Keratinocyte (primary cell): ENCODE measurements around the gene TSSC4. TPM values are rescaled to one million over a fixed set of nuclear protein-coding genes. Genes with fewer than 3 reads are reported as not detected.

ENCODE experiments used
- DNase-seq: peaks from one replicate; pipeline ENCODE4 v3.0.0-alpha.2; 2011; ENCODE audit warnings: low read depth, missing footprints, low spot score
- FAIRE-seq: peaks from 2 replicates; lab custom pipeline; 2011; peaks lifted over from hg19 to GRCh38; lab: Jason Lieb, UNC
- H2AFZ ChIP-seq: 2 replicates; pipeline ENCODE4 v1.6.0; 2012; ENCODE audit warnings: low read length, control low read depth, inconsistent platforms; ENCODE audit not compliant: control insufficient read depth
- H3K27ac ChIP-seq: 2 replicates; pipeline ENCODE4 v1.5.1; 2011; ENCODE audit warnings: low read length; ENCODE audit not compliant: control insufficient read depth, insufficient read depth
- H3K27me3 ChIP-seq: 3 replicates; pipeline ENCODE4 v1.6.0; 2011; ENCODE audit warnings: low read length; ENCODE audit not compliant: control insufficient read depth, insufficient read depth; ENCODE audit errors: extremely low read depth
- H3K36me3 ChIP-seq, 2 experiments: 2 replicates in 1 of 2; 3 replicates in 1 of 2; pipeline ENCODE4 v1.5.1; 2011; ENCODE audit warnings: low read length in 2 of 2, mild to moderate bottlenecking in 1 of 2; ENCODE audit not compliant: control insufficient read depth in 2 of 2, insufficient read depth in 2 of 2; ENCODE audit errors: extremely low read depth in 1 of 2
- H3K4me1 ChIP-seq: 3 replicates; pipeline ENCODE4 v1.5.1; 2011; ENCODE audit warnings: low read length; ENCODE audit not compliant: control insufficient read depth, insufficient read depth; ENCODE audit errors: extremely low read depth
- H3K4me2 ChIP-seq: 3 replicates; pipeline ENCODE4 v1.6.0; 2011; ENCODE audit warnings: low read depth, low read length; ENCODE audit not compliant: control insufficient read depth, insufficient read depth; ENCODE audit errors: extremely low read depth
- H3K4me3 ChIP-seq, 3 experiments: fragments of 200-600 bp in 1 of 3; sonication (generic) in 1 of 3; 2 replicates in 2 of 3; 3 replicates in 1 of 3; pipeline ENCODE4 v1.5.1; 2011 to 2016; ENCODE audit warnings: low read length in 3 of 3, mild to moderate bottlenecking in 3 of 3, control low read depth in 2 of 3, inconsistent platforms in 1 of 3, low read depth in 1 of 3, mixed read lengths in 1 of 3, mixed run types in 1 of 3, moderate library complexity in 1 of 3; ENCODE audit not compliant: control insufficient read depth in 2 of 3, insufficient read depth in 2 of 3; ENCODE audit errors: extremely low read depth in 1 of 3
- H3K79me2 ChIP-seq: 2 replicates; pipeline ENCODE4 v1.6.0; 2012; ENCODE audit warnings: low read length; ENCODE audit not compliant: control insufficient read depth, insufficient read depth
- H3K9ac ChIP-seq: 3 replicates; pipeline ENCODE4 v1.6.0; 2011; ENCODE audit warnings: low read length; ENCODE audit not compliant: control insufficient read depth, insufficient read depth; ENCODE audit errors: extremely low read depth
- H3K9me1 ChIP-seq: 3 replicates; pipeline ENCODE4 v1.6.0; 2011; ENCODE audit warnings: low read length; ENCODE audit not compliant: control insufficient read depth, insufficient read depth; ENCODE audit errors: extremely low read depth
- H3K9me3 ChIP-seq: 2 replicates; pipeline ENCODE4 v1.5.1; 2012; ENCODE audit warnings: low read depth, low read length; ENCODE audit not compliant: control insufficient read depth
- H4K20me1 ChIP-seq: 3 replicates; pipeline ENCODE4 v1.6.0; 2011; ENCODE audit warnings: low read length; ENCODE audit not compliant: control insufficient read depth, insufficient read depth; ENCODE audit errors: extremely low read depth
- EZH2 ChIP-seq: IDR thresholded peaks from one replicate; pipeline ENCODE4 v1.6.1; 2012; ENCODE audit warnings: inconsistent platforms, mild to moderate bottlenecking, low read length, moderate library complexity
- dilution Hi-C: fragments of 300-500 bp; cut with MboI; formaldehyde crosslinking; loops from one replicate; pipeline ENCODE4 v1.7.0; 2020; ENCODE audit warnings: low sequenced_read_pairs; ENCODE audit not compliant: extremely low pct_ligation_motif_present
- polyA plus RNA-seq, 5 experiments: library from polyadenylated mRNA; depleted of rRNA in 3 of 5; stranded (reverse) in 3 of 5; stranded (forward) in 1 of 5; unstranded in 1 of 5; fragments of >200 nt; gene quantifications; 1 replicate in 1 of 5; 2 replicates in 3 of 5; 3 replicates in 1 of 5; pipeline versions ENCODE4 v1.2.1 to v1.2.3, GENCODE V29; 2011 to 2012; ENCODE audit warnings: missing spikeins in 2 of 5, low read depth in 1 of 5, low replicate concordance in 1 of 5
- TF ChIP-seq, protein P1 (sequence below), 3 experiments: IDR thresholded peaks in 1 of 3; conservative IDR thresholded peaks in 1 of 3; optimal IDR thresholded peaks in 1 of 3; 2 replicates in 2 of 3; 3 replicates in 1 of 3; pipeline versions ENCODE3 to v1.5.1; 2011; ENCODE audit warnings: low read length in 3 of 3, mild to moderate bottlenecking in 3 of 3, moderate library complexity in 2 of 3, control low read depth in 1 of 3, inconsistent platforms in 1 of 3; ENCODE audit not compliant: insufficient read depth in 2 of 3; ENCODE audit errors: extremely low read depth in 1 of 3

TSSC4 gene
- polyA plus RNA-seq, 1 donor (not counting 4 experiments of a cell fraction or from before 2014, with no cell fraction given) = 15.9 TPM

DNA sequence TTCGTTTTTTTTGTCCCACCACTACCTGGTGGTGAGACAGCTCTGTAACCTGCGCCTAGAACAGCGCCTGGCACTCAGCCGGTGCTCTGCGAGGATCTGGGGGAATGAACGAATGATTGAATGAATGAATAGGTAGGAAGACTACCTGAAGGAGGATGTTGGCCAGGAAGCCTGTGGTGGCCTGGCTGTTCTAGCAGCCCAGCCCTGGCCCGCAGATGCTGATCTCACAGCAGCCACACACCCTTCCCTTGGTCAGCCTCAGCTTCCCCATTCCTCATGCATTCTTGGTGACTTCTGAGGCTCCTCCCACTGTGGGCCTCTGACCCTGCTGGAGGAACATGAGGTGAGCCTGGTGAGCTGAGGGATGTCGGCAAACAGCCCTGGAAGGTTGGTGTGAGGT, 40.1 kb downstream of the TSSC4 start:
- Histone ChIP-seq H3K36me3 (no peaks in the 10 kb centered on the region), H3K4me2 (no peak overlapping the region), H3K9me1 (no peaks in the 10 kb centered on the region), H3K27ac (no peak overlapping the region), H3K4me3 (no peak overlapping the region), H3K9ac (no peak overlapping the region), H3K27me3 (peaks cover 18% of the 10 kb centered on the region), H3K79me2 (no peaks in the 10 kb centered on the region), H4K20me1 (no peaks in the 10 kb centered on the region), H2AFZ (no peak overlapping the region), H3K9me3 (no peaks in the 10 kb centered on the region), H3K4me1 (no peaks in the 10 kb centered on the region)
- DNase-seq (no peak), FAIRE-seq (no peak)
- dilution Hi-C loops = no loop called here
- TF ChIP-seq, protein P1, sequence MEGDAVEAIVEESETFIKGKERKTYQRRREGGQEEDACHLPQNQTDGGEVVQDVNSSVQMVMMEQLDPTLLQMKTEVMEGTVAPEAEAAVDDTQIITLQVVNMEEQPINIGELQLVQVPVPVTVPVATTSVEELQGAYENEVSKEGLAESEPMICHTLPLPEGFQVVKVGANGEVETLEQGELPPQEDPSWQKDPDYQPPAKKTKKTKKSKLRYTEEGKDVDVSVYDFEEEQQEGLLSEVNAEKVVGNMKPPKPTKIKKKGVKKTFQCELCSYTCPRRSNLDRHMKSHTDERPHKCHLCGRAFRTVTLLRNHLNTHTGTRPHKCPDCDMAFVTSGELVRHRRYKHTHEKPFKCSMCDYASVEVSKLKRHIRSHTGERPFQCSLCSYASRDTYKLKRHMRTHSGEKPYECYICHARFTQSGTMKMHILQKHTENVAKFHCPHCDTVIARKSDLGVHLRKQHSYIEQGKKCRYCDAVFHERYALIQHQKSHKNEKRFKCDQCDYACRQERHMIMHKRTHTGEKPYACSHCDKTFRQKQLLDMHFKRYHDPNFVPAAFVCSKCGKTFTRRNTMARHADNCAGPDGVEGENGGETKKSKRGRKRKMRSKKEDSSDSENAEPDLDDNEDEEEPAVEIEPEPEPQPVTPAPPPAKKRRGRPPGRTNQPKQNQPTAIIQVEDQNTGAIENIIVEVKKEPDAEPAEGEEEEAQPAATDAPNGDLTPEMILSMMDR (optimal IDR thresholded peaks at IDR 0.05 in 1 of 3, IDR thresholded peaks at IDR 0.05 in 1 of 3, conservative IDR thresholded peaks at IDR 0.05 in 1 of 3; ENCODE audit: extremely low read depth in 1 of 3, insufficient read depth in 2 of 3, low read length in 3 of 3) = no peak
- no peak for TF ChIP-seq EZH2

DNA sequence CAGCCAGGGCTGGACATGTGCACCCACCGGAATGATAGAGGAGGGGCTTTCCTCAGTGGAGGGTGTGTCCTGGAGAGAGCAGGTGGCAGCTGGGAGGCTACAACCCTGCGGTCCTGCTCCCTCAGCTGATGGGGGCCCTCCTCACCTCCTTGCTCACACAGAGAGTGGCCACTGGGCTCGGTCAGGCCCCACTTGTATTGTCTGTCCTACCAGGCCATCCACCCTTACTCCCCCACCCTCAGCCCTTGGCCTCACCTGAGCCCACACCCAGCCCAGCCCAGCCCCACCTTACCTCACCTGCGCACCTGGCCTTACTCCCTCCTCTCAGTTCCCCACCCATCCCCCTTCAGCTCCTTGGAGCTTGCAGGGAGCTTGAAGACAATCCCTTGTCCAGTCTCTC, 40.6 kb downstream of the TSSC4 start:
- Histone ChIP-seq H2AFZ (no peak overlapping the region), H3K4me2 (no peak overlapping the region), H4K20me1 (no peaks in the 10 kb centered on the region), H3K27me3 (peaks cover 23% of the 10 kb centered on the region), H3K4me1 (no peaks in the 10 kb centered on the region), H3K9me3 (no peaks in the 10 kb centered on the region), H3K36me3 (no peaks in the 10 kb centered on the region), H3K79me2 (no peaks in the 10 kb centered on the region), H3K9ac (no peak overlapping the region), H3K4me3 (no peak overlapping the region), H3K9me1 (no peaks in the 10 kb centered on the region), H3K27ac (no peak overlapping the region)
- FAIRE-seq (no peak), DNase-seq (no peak)
- no peak for TF ChIP-seq EZH2
- TF ChIP-seq, protein P1 (optimal IDR thresholded peaks at IDR 0.05 in 1 of 3, IDR thresholded peaks at IDR 0.05 in 1 of 3, conservative IDR thresholded peaks at IDR 0.05 in 1 of 3; ENCODE audit: extremely low read depth in 1 of 3, insufficient read depth in 2 of 3, low read length in 3 of 3) = no peak
- dilution Hi-C loops = no loop called here
